ENCODE data around the gene PATJ.

DNA sequence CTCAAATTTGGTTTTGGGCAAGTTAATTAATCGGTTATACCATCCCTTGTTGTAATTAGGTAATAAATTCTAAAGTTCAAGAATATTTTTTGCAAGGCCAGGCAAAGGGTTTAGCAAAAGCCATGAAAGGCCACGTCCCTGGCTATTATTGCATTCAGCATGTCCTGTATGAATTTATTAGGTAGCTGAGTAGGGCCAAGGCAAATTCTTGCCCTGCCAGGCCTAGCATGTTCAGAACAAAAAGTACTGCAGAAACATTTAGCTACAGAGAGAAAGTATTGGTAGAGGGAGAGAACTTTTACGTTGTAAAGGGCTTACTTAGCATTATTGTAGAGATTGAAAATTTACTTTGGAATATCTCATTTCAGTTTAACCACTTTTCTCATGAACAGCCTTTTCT is 94.4 kb downstream of the PATJ start:
- TF ChIP-seq TAF1 (IDR thresholded peaks at IDR 0.05; ENCODE audit: low read depth, low read length) (no peak), POLR2AphosphoS5 (IDR thresholded peaks at IDR 0.05; ENCODE audit: low read depth, low read length) (no peak)
